ENCODE data around the gene TMA7.
A peak's percentile ranks its signal among the peaks of the same experiment; 100 is the strongest.

TMA7 gene

DNA sequence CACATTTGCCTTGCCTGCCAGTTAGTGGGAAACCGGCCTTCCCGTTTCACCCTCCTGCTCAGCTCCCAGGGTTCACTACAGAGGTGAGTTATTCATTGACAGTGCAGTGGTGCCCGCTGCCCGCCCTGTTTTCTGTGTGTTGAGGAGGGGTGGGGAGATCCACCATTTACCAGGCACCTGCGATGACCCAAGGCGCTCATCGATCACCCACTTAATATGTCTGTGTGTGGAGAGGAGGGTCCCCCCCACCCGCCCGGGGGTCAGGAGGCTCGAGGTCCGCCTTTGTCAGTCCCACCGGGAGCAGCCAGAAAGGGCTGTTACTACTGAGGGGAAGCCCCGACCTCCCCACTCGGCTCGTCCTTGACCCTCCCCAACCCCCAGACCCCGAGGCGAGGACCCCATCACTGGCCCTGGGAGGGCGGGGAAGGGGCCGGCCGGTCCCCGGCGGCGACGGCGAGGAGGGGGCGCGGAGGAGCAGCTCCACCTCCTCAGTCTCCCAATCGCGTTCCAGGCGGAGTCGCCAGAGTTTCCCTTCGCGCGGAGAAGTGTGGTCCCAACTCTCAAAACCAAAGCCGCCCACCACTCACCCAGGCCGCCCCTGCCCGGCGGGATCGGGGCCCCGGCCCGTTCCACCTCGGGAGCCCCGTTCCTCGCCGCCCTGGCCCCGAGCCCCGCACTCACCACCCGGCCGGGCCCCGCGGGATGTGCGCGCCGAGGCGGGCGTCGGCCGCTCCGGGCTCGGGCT is 11.3 kb upstream of the TMA7 start:
- Histone ChIP-seq H3K27ac (ENCODE audit: low read depth, low read length, poor library complexity, severe bottlenecking) (no peak overlapping the region), H2AFZ (ENCODE audit: low read length) (no peak overlapping the region), H3K27me3 (ENCODE audit: insufficient read depth, low read length) (no peaks in the 10 kb centered on the region), H3K9ac (ENCODE audit: low read length) (peak overlapping the region; percentile 38; the same call in 1 of the 2 replicates), H3K4me1 (ENCODE audit: insufficient read depth, low read length, severe bottlenecking) (peaks cover 11% of the 10 kb centered on the region), H3K9me3 (ENCODE audit: low read length) (no peaks in the 10 kb centered on the region), H3F3A (ENCODE audit: insufficient read depth, low read length) (no peaks in the 10 kb centered on the region), H4K20me1 (ENCODE audit: insufficient read depth, low read length) (no peaks in the 10 kb centered on the region), H3K4me3 (ENCODE audit: low read depth, low read length, poor library complexity, severe bottlenecking) (peak overlapping the region; percentile 64), H3K4me2 (ENCODE audit: low read length) (peak overlapping the region; percentile 75), H3K9me2 (ENCODE audit: low read depth, low read length) (no peaks in the 10 kb centered on the region), H3K36me3 (ENCODE audit: insufficient read depth, low read length) (peaks cover 32% of the 10 kb centered on the region), H3K79me2 (ENCODE audit: insufficient read depth, low read length) (no peaks in the 10 kb centered on the region)
- no peak for TF ChIP-seq EZH2 (IDR thresholded peaks at IDR 0.05; ENCODE audit: borderline replicate concordance, low read length)
- TF ChIP-seq, protein P1, sequence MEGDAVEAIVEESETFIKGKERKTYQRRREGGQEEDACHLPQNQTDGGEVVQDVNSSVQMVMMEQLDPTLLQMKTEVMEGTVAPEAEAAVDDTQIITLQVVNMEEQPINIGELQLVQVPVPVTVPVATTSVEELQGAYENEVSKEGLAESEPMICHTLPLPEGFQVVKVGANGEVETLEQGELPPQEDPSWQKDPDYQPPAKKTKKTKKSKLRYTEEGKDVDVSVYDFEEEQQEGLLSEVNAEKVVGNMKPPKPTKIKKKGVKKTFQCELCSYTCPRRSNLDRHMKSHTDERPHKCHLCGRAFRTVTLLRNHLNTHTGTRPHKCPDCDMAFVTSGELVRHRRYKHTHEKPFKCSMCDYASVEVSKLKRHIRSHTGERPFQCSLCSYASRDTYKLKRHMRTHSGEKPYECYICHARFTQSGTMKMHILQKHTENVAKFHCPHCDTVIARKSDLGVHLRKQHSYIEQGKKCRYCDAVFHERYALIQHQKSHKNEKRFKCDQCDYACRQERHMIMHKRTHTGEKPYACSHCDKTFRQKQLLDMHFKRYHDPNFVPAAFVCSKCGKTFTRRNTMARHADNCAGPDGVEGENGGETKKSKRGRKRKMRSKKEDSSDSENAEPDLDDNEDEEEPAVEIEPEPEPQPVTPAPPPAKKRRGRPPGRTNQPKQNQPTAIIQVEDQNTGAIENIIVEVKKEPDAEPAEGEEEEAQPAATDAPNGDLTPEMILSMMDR (IDR thresholded peaks at IDR 0.05; ENCODE audit: low read length) = no peak

DNA sequence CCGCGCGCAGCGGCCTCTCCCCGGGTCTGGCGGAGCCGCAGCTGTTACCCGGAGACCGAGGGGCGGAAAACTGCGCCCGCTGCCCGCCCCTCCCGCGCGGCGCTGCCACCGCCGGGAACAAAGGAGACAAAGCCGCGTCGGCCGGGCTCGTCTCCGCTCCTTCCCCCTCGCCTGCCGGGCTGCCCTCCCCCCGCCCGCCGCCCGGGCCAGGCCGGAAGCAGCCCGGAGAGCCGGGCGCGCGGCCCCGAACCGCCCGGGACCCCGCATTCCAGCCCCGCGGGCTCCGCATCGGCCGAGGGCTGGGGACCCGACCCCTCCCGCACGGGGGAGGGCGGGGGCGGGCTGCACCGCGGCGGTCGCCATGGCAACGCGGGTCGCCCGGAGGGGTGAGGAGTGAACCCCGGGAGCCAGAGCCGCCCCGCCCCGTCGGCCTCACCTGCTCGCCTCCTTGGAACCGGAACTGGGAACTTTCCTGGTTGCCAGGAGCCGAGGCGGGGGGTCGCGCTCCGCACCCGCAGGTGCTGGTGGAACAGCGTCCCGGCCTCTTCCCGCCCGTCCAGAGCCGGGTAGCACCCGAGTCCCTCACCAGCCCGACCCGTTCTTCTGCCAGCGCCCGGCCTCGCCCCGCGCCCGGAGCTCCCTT is 10.6 kb upstream of the TMA7 start:
- Histone ChIP-seq H3K4me3 (ENCODE audit: low read depth, low read length, poor library complexity, severe bottlenecking) (peak overlapping the region; percentile 64), H3K9me2 (ENCODE audit: low read depth, low read length) (no peaks in the 10 kb centered on the region), H3K79me2 (ENCODE audit: insufficient read depth, low read length) (no peaks in the 10 kb centered on the region), H3K4me2 (ENCODE audit: low read length) (peak overlapping the region; percentile 75), H3K27me3 (ENCODE audit: insufficient read depth, low read length) (no peaks in the 10 kb centered on the region), H4K20me1 (ENCODE audit: insufficient read depth, low read length) (no peaks in the 10 kb centered on the region), H3K9me3 (ENCODE audit: low read length) (no peaks in the 10 kb centered on the region), H3K27ac (ENCODE audit: low read depth, low read length, poor library complexity, severe bottlenecking) (no peak overlapping the region), H2AFZ (ENCODE audit: low read length) (no peak overlapping the region), H3F3A (ENCODE audit: insufficient read depth, low read length) (no peaks in the 10 kb centered on the region), H3K36me3 (ENCODE audit: insufficient read depth, low read length) (peaks cover 39% of the 10 kb centered on the region), H3K9ac (ENCODE audit: low read length) (peak overlapping the region; percentile 38; the same call in 1 of the 2 replicates), H3K4me1 (ENCODE audit: insufficient read depth, low read length, severe bottlenecking) (peaks cover 11% of the 10 kb centered on the region)
- TF ChIP-seq EZH2 (IDR thresholded peaks at IDR 0.05; ENCODE audit: borderline replicate concordance, low read length) = no peak
- TF ChIP-seq, protein P1 (IDR thresholded peaks at IDR 0.05; ENCODE audit: low read length) = no peak

DNA sequence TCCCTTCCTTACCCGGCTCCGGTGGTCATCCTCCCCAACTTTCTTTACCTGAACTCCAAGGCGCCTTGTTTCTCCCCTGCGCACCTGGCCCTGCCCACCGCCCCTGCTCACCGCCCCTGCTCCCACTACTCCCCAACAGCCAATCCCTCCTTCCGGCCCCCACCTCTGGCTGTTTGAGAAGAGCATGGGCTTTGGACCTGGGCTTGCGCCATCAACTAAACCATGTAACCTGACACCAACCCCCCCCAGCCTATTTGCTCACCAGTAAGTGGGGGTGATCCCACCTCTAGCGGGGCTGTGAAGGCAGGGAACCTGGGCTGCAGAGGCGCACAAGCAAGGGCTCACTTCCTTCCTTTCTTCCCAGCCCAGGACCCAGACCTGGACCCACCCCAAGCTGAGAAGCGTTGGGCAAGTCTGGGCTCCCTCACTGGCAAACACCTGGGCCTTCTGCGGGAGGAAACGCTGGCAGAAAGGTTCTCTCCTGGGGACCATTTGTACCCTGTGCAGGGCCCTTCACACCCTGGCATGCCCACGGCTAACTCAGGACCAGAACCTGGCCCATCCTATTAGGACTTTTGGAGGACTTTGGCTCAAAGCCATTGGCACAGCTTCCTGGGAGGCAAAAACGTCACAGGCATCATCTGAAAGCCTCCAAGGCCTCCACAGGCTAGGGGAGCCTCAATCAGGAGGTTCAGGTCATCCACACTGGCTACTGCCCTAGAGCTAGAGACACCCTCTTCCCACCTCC is 9.9 kb upstream of the TMA7 start, which contains the start of gene PLXNB1:
Gene PLXNB1 (minus strand): TSS at position 127 of the 748 bp plus-strand sequence. CDS start 5,475 bp downstream, outside the sequence.
- peaks cover 11% of the 10 kb centered on the region for H3K4me1 ChIP-seq (ENCODE audit: insufficient read depth, low read length, severe bottlenecking)
- no peaks in the 10 kb centered on the region for H3F3A ChIP-seq (ENCODE audit: insufficient read depth, low read length)
- no peaks in the 10 kb centered on the region for H3K27me3 ChIP-seq (ENCODE audit: insufficient read depth, low read length)
- H3K4me2 ChIP-seq (ENCODE audit: low read length) = peak within 1 kb of the TSS; percentile 75
- peaks cover 45% of the 10 kb centered on the region for H3K36me3 ChIP-seq (ENCODE audit: insufficient read depth, low read length)
- peak within 1 kb of the TSS; percentile 64 for H3K4me3 ChIP-seq (ENCODE audit: low read depth, low read length, poor library complexity, severe bottlenecking)
- no peaks in the 10 kb centered on the region for H3K9me2 ChIP-seq (ENCODE audit: low read depth, low read length)
- H4K20me1 ChIP-seq (ENCODE audit: insufficient read depth, low read length) = no peaks in the 10 kb centered on the region
- no peaks in the 10 kb centered on the region for H3K79me2 ChIP-seq (ENCODE audit: insufficient read depth, low read length)
- peak within 1 kb of the TSS; percentile 38; the same call in 1 of the 2 replicates for H3K9ac ChIP-seq (ENCODE audit: low read length)
- no peak for TF ChIP-seq EZH2 (IDR thresholded peaks at IDR 0.05; ENCODE audit: borderline replicate concordance, low read length)
- TF ChIP-seq, protein P1 (IDR thresholded peaks at IDR 0.05; ENCODE audit: low read length) = no peak
- no peak within 1 kb of the TSS for H2AFZ ChIP-seq (ENCODE audit: low read length)
- no peak within 1 kb of the TSS for H3K27ac ChIP-seq (ENCODE audit: low read depth, low read length, poor library complexity, severe bottlenecking)
- H3K9me3 ChIP-seq (ENCODE audit: low read length) = no peaks in the 10 kb centered on the region
